Osteocyte (in vitro differentiated cells): ENCODE data around the gene DLGAP4. TPM values are rescaled to one million over a fixed set of nuclear protein-coding genes. Genes with fewer than 3 reads are reported as not detected.

Experiments used
- DNase-seq: peaks from one replicate; pipeline ENCODE4 v3.0.0; 2021; ENCODE audit warnings: mixed read lengths; ENCODE audit not compliant: unreplicated experiment; ENCODE audit errors: extremely low spot score
- H3K27ac Mint-ChIP-seq: one replicate; pipeline ENCODE4 v1.8.0; 2021; ENCODE audit warnings: mild to moderate bottlenecking, mixed read lengths; ENCODE audit not compliant: unreplicated experiment
- H3K27me3 Mint-ChIP-seq: one replicate; pipeline ENCODE4 v1.8.0; 2021; ENCODE audit warnings: mixed read lengths; ENCODE audit not compliant: unreplicated experiment
- H3K36me3 Mint-ChIP-seq: one replicate; pipeline ENCODE4 v1.8.0; 2021; ENCODE audit warnings: mixed read lengths; ENCODE audit not compliant: unreplicated experiment
- H3K4me1 Mint-ChIP-seq: one replicate; pipeline ENCODE4 v1.8.0; 2021; ENCODE audit warnings: mixed read lengths; ENCODE audit not compliant: unreplicated experiment
- H3K4me3 Mint-ChIP-seq: one replicate; pipeline ENCODE4 v1.8.0; 2021; ENCODE audit warnings: mild to moderate bottlenecking, moderate library complexity, mixed read lengths; ENCODE audit not compliant: unreplicated experiment
- H3K9me3 Mint-ChIP-seq: one replicate; pipeline ENCODE4 v1.8.0; 2021; ENCODE audit warnings: mixed read lengths; ENCODE audit not compliant: unreplicated experiment
- long read RNA-seq: library from polyadenylated mRNA; unstranded; transcript quantifications from one replicate; pipeline ENCODE4 v2.0.0, GENCODE V29; 2021
- total RNA-seq: library from RNA; stranded (reverse); gene quantifications from 2 replicates; pipeline ENCODE4 v1.2.1, GENCODE V29; 2021
- TF ChIP-seq, protein P1 (sequence below): fragments of 200-600 bp; sonication (generic); IDR thresholded peaks from 2 replicates; pipeline ENCODE4 v1.5.0; 2021; ENCODE audit warnings: antibody characterized with exemption, mild to moderate bottlenecking, moderate library complexity

Gene DLGAP4, protein sequence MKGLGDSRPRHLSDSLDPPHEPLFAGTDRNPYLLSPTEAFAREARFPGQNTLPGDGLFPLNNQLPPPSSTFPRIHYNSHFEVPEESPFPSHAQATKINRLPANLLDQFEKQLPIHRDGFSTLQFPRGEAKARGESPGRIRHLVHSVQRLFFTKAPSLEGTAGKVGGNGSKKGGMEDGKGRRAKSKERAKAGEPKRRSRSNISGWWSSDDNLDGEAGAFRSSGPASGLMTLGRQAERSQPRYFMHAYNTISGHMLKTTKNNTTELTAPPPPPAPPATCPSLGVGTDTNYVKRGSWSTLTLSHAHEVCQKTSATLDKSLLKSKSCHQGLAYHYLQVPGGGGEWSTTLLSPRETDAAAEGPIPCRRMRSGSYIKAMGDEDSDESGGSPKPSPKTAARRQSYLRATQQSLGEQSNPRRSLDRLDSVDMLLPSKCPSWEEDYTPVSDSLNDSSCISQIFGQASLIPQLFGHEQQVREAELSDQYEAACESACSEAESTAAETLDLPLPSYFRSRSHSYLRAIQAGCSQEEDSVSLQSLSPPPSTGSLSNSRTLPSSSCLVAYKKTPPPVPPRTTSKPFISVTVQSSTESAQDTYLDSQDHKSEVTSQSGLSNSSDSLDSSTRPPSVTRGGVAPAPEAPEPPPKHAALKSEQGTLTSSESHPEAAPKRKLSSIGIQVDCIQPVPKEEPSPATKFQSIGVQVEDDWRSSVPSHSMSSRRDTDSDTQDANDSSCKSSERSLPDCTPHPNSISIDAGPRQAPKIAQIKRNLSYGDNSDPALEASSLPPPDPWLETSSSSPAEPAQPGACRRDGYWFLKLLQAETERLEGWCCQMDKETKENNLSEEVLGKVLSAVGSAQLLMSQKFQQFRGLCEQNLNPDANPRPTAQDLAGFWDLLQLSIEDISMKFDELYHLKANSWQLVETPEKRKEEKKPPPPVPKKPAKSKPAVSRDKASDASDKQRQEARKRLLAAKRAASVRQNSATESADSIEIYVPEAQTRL
- total RNA-seq = 125 and 134 TPM in 2 replicates
- long read RNA-seq, partial matches to known transcripts = 4 of 13 reads
- long read RNA-seq, other reads (novel, unspliced or antisense) = 6 of 13 reads

DNA sequence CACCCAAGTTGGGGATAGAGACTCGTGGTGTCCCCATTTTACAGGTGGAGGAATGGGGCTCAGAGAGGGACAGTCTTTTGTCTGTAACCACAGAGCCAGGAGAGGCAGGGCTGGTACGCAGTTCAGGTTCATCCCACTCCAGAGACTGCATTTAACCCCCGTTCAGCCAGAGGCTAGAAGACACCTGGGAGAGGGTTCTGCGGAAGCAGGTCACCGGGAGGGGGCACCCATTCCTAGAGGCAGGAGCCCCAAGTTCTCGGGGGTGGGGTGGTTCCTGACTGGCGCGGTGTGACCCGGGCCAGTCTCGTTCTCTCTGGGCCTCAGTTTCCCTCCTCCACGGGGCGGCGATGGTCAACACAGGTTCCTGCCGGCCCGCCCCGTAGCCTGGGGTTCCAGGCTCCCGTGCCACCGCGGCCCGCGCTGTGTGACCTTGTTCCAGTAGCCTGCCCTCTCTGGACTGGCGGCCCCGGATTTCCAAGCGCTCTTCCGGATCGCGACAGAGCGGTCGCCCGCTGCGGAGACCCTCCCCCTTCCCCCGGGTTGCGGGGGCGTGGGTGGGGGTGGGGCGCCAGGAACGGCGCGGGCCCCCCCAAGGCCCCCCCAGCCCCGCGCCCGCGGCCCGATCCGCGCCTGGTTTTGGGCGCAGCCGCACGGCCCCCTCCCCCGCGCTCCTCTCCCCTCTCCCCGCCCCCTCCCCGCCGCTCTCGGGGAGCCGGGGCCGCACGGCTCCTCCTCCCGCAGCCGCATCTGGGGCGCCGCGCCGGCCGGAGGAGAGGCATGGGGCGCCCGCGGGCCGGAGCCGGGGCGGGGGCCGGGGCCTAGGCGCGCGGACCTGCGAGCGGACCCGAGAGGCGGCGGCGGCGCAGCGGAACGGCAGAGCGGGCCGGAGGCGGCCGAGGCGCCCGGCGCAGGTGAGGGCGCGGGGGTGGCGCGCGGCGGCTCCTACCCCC, at the start of gene DLGAP4:
Gene DLGAP4 (plus strand): TSS at position 738 of the 950 bp plus-strand sequence. CDS start 125,379 bp downstream, outside the sequence.
- TF ChIP-seq, protein P1, sequence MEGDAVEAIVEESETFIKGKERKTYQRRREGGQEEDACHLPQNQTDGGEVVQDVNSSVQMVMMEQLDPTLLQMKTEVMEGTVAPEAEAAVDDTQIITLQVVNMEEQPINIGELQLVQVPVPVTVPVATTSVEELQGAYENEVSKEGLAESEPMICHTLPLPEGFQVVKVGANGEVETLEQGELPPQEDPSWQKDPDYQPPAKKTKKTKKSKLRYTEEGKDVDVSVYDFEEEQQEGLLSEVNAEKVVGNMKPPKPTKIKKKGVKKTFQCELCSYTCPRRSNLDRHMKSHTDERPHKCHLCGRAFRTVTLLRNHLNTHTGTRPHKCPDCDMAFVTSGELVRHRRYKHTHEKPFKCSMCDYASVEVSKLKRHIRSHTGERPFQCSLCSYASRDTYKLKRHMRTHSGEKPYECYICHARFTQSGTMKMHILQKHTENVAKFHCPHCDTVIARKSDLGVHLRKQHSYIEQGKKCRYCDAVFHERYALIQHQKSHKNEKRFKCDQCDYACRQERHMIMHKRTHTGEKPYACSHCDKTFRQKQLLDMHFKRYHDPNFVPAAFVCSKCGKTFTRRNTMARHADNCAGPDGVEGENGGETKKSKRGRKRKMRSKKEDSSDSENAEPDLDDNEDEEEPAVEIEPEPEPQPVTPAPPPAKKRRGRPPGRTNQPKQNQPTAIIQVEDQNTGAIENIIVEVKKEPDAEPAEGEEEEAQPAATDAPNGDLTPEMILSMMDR = no peak
- peaks cover 7% of the 10 kb centered on the region for H3K4me1 Mint-ChIP-seq
- H3K36me3 Mint-ChIP-seq = no peaks in the 10 kb centered on the region
- peak; percentile 82 for DNase-seq
- no peak within 1 kb of the TSS for H3K27ac Mint-ChIP-seq
- peak within 1 kb of the TSS; percentile 63 for H3K4me3 Mint-ChIP-seq
- peaks cover 82% of the 10 kb centered on the region for H3K27me3 Mint-ChIP-seq
- no peaks in the 10 kb centered on the region for H3K9me3 Mint-ChIP-seq

DNA sequence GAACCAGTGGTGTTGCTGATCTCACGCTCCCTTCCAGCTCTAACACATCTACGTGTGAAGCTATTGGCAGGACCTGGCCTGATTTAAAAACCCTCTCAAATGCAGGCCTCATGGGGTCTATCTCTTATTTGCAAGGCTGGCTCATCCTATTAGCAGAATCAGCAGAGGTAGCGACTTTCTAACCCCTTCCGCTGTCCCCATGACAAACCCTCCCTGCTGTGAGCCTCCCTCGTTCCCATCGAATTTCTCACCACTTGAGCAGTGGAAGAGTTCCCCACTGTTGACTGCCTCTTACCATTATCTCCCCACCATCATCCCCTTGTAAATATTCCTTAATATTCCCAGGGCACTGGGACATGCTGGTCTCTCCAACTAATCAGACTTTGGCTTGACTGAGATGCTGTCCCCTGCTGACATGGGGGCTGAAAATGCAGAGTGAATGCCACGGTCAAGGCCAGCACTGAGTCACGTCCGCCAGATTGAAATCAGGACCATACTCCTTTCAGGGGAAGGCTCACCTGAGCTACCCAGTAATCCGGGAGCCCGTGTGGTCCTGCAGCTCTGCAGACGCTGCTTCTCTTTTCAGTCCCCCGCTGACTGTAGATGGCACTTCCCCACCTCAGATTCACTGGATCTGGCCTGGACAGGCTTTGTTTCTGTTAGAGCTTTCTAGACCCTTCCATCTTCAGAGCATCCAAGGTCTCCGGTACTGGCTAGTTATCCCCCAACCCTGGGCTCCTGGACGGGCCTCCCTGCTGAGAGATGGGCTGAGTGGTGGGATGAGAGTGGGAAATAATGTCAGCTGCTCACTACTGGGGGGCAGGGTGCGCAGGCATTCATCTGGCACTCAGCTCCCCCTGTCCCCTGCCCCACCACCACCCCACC, 46.7 kb upstream of the DLGAP4 start:
- peaks cover 20% of the 10 kb centered on the region for H3K36me3 Mint-ChIP-seq
- no peak overlapping the region for H3K27ac Mint-ChIP-seq

DNA sequence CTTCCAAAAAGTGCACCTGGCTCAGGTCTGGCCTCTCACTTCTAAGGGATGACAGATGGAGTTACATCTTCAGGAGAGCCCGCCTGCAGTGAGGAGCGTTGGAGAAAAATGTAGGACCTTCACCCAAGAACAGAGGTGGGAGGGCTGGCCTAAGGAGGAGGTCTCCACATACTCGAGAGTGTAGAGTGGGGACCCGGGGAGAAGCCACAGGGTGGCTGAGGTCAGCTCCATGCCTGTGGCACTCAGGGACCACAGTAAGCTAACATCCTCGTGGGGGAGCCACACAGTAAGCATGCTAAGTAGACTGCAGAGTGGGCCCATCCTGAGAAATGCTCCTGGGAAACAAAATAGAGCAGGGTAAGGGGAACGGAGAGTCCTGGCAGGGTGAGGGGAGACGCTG, 45.8 kb upstream of the DLGAP4 start:
- no peaks in the 10 kb centered on the region for H3K4me1 Mint-ChIP-seq
- H3K27me3 Mint-ChIP-seq = peaks cover 7% of the 10 kb centered on the region
- TF ChIP-seq, protein P1 = no peak
- peaks cover 20% of the 10 kb centered on the region for H3K36me3 Mint-ChIP-seq
- H3K4me3 Mint-ChIP-seq = no peak overlapping the region
- H3K9me3 Mint-ChIP-seq = no peaks in the 10 kb centered on the region
- no peak overlapping the region for H3K27ac Mint-ChIP-seq
- no peak for DNase-seq

More for the DNA sequence above, 46.7 kb upstream of the DLGAP4 start:
- TF ChIP-seq, protein P1 = no peak
- Mint-ChIP-seq H3K4me1 (no peaks in the 10 kb centered on the region), H3K9me3 (no peaks in the 10 kb centered on the region), H3K27me3 (peaks cover 6% of the 10 kb centered on the region), H3K4me3 (no peak overlapping the region)
- no peak for DNase-seq

DNA sequence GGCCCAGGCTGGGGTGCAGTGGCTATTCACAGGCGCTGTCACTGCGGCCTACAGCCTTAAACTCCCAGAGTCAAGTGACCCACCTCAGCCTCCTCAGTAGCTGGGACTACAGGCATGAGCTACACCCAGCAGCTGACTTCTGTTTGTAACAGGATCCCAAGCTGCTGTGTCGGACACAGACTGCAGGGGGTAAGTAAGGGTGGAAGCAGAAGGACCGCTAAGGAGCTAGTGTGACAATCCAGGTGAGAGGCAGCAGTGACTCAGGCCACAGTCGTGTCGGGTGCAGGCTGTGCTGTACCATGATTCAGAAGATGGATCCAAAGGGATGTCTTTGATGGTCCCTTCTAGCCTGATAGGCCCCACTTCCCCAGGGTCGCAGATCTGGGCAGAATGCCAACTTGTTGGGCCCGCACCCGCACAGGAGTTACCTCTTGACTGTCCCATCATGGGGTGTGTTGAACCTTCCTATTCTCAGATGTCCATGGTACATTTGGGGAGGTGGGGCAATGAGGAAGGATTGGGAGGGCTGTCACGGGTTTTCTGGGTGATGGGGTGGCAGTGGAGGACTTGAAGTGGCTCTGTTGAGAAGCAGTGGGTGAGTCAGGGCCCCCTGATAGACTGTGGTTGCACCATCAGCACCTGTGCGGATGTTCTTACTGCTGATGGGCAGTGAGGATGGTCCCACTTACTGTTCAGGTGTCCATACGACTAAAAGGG, 44.6 kb upstream of the DLGAP4 start:
- Mint-ChIP-seq H3K4me1 (no peaks in the 10 kb centered on the region), H3K9me3 (no peaks in the 10 kb centered on the region), H3K36me3 (peaks cover 8% of the 10 kb centered on the region), H3K27ac (no peak overlapping the region), H3K27me3 (peaks cover 7% of the 10 kb centered on the region), H3K4me3 (no peak overlapping the region)
- DNase-seq = no peak
- TF ChIP-seq, protein P1 = no peak
